NCI-H2107 treated with DMSO at 0.1 percent for 48 hours (cell line): ENCODE measurements around the gene OMD.

Source experiments
- DNase-seq: peaks from one replicate; lab custom pipeline; 2025; ENCODE audit not compliant: unreplicated experiment; lab: John Stamatoyannopoulos, UW

Gene OMD, protein sequence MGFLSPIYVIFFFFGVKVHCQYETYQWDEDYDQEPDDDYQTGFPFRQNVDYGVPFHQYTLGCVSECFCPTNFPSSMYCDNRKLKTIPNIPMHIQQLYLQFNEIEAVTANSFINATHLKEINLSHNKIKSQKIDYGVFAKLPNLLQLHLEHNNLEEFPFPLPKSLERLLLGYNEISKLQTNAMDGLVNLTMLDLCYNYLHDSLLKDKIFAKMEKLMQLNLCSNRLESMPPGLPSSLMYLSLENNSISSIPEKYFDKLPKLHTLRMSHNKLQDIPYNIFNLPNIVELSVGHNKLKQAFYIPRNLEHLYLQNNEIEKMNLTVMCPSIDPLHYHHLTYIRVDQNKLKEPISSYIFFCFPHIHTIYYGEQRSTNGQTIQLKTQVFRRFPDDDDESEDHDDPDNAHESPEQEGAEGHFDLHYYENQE

DNA sequence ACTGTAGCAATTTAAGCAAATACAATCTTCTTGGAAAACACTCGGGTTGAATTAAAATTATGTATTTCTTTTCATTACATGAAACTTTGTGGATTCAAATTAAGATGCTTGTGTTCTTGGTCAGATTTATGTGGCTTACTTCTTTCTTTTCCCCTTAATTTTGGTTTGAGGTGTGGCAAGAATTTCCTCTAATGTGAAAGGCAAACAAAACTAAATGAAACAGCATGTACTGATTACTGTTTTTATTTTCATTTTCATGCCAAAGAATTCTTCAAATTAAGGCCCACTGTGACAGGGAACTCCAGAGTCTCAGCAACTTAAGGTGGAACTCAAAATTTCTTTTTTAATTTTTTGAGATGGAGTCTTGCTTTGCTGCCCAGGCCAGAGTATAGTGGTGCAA lies at the start of gene OMD:
TSS of gene OMD (minus strand) at position 132 of the 400 bp plus-strand sequence. CDS start 6,913 bp downstream, outside the sequence.
- no peak for DNase-seq

DNA sequence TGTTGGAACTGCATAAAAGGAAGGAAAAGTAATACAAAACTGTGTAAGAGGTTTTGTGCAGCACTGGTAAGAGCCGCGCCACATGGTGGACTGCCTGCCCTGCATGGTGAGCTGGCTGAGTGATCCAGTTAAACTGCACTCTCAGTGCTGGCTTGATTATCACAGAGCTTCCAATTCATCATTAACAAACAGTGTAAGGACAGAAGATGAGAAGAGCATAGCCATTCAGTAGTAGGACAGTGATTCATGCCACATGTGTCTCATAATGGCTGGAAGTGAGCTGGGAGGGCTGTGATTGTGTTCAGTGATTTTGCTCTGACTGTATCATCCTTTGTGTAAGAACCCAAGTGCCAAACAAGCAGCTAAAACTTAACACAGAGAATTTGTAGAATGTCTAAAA lies 43.9 kb upstream of the OMD start:
- DNase-seq, result no peak

DNA sequence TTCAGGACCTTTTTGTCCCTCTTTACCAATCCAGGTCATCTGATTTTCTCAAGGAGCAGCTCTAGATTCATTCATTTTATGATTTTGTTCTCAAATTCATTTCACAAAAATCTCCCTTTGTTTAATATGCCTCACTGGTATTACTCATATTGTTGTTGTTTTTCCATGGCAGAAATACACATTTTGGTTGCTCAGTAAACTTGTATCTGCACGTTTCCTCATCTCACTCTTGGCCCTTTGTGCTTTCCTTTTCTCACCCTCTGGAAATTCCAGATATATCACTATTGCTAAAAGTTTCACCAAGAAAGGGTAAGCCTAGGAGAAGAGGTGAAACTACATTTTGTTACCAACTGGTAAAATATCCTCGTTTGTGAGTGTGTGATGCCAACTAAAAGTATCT lies 43.2 kb upstream of the OMD start:
- DNase-seq, result no peak

DNA sequence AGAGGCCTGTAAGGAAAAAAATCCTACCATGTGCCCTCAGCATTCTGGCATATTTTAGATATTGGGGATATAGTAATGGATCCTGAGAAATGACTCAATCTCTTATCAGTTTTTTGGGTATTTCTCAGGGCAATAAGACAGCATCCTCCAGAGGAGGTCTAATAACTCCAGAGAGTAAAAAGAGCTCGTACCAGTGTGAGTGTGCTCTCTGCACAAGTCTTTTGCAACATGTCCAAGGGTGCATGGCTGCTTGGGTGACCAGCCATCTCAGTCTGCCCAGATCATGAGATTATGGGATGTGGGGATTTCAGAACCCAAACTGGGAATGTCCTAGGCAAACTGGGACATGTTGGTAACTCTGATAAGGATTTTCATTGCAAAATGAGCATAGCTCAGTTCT lies 42.8 kb upstream of the OMD start:
- DNase-seq, result no peak

DNA sequence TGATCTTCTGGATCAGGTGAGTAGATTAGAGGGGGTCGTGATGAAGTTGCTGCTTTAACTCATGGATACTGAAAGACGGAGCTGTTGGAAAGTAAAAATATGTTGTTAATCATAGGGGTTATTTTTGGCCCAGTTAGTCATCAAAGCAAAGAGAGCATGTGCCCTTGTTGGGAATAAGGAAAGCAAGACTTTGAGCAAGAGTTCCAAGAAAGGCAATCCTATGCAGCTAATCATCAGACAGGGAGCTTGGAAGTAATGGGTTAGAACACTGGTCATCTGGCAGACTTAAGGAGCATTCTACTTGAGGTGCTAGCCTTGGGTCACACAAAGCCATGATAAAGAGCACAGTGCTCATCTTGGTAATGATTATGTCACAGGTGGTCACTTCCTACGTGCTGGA lies 39.7 kb upstream of the OMD start:
- DNase-seq, result no peak

DNA sequence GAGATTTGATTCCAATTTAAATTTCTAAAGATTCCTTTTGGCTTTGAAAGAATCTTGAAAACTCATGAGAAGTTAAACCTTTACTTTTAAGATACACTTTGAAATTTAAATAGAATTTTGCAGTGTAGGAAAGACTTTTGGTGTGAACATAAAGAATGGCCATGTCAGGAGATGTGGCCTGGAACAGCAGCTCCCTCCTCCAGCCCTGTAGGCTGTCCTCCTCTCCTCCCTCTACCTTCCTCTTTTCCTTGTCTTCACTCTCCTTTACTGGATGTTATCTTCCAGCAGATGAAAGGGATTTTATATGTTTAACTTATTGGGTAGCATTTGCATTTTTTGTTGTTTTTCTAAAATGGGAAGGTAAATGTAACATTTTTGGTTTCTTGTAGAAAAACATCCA lies 39.1 kb upstream of the OMD start:
- DNase-seq, result no peak

DNA sequence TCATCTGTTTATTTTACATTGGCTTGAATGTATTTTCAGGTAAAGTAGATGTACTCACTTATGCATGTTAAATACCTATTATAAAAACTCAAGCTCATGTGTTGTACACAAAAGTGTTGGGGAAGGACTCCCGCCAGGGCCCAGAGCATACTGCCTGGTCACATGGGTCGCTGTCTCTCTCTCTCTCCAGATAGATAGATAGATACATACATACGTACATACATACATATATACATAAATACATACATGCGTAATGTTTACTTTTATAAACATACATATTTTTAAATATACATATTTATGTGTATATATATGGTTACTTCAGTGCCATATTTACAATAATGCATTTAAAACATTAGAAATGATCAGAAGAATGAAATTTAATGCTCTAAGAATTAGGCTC lies 33.3 kb upstream of the OMD start:
- no peak for DNase-seq

DNA sequence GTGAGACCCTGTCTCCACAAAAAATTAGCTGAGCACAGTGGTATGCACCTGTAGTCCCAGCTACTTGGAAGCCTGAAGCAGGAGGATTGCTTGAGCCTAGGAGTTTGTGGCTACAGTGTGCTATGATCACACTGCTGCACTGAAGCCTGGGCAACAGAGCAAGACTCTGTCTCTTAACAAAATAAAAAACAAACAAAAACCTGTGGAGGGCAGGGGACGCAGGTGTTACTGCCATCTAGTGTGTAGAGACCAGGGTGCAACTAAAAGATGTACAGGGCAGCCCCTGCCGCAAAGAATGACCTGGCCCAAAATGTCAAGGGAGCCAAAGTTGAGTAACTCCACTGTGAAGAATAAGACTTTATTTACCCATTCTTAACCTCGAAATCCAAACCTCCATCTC lies 30.9 kb upstream of the OMD start:
- DNase-seq, result no peak

DNA sequence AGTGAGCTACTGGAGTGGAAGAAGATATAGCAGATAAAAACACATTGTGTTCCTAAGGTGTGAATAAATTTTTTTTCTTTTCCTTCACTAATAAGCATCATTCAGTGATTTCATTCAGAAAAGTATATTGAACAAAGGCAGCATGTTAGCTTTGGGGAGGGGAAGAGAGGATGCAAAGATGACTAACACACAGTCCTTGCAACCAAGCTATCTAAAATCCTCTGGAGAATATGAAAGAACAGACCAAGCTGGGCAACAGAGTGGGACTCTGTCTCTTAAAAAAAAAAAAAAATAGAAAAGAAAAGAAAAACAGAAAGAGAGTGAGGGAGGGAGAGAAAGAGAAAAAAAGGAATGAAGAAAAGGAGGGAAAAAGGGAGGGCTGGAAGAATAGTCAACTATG lies 22.3 kb upstream of the OMD start:
- no peak for DNase-seq

DNA sequence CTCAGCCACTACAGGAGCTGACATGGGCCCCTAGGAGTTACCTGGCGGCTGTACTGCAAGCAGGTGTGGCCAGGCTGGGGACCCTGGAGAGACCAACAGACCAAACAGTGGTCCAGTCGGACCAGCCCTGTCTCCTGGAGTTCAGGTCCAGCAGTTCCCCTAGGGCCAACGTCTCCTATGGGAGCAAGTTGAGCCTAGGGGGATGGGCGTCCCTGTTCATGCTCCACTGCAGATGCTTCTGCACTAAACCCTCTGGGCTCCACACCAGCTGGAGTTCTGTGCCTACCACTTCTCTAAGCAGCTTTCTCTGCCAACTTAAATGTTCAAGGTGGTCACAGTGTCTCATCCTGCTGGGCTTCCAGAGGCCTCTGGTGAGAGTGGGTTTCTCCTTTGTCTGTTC lies 20.6 kb upstream of the OMD start:
- DNase-seq, result no peak

DNA sequence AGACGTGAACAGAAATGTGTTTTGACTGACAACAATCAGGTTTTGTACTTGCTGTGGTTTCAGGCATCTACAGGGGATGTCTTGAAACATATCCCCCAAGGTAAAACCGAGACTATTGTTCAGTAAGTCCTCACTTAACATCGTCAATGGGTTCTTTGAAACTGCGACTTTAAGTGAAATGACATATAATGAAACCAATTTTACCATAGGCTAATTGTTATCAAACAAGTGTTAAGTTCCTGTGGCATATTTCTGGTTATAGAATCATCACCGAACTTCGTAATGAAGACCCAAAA lies 16.4 kb upstream of the OMD start:
- no peak for DNase-seq

DNA sequence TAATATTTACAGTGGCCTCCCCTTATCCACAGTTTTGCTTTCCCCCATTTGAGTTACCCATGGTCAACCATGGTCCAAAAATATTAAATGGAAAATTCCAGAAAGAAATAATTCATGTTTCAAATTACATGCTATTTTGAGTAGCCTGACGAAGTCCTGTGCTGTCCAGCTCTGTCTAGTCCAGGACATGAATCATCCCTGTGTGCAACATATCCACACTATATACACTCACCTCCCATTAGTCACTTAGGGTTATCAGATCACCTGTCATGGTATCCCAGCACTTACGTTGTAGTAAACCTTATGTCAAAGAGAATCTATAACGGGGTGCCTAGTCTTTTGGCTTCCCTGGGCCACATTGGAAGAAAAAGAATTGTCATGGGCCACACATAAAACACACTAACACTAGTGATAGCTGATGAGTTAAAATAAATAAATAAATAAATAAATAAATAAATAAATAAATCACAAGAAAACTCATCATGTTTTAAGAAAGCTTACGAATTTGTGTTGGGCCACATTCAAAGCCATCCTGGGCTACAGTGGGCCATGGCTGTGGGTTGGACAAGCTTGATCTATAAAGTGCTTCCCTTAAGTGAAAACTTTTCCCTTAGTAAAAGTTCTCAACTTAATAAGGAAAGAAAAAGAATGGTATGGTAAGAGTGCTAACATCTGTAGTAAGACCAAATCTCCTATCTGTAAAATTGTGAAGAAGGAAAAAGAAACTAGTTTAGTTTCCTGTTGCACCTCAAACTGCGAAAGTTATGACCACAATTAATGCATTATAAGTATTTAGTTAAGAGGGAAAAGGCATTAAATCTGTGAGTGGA lies 15.9 kb upstream of the OMD start:
- no peak for DNase-seq

DNA sequence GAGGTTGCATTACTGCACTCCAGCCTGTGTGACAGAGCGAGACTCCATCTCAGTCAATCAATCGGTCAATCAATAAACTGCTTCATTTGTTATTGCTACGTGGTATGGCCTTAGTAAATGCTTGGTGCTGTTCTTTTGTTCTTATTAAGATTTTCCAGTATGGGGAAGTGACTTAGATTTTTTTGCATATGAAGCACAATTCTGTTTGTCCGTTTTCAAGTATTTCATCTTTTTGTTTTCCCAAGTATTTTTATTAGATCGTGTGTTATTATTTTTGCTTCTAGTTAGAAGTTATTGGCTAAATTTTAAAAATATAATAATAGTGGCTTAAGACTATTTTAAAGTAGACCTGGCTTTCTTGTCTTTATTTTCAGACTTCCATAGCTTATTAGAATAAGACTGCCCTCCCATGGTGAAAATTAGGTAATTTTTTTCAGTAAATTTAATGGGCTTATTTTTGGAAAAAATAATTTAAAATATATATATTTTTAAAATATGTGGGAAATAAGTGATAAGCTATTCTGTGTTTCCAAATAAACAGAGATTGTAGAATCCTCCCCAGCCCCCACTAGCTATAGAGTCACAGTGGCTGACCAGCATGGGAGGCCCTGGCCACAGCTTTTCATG lies 14.7 kb upstream of the OMD start:
- no peak for DNase-seq

DNA sequence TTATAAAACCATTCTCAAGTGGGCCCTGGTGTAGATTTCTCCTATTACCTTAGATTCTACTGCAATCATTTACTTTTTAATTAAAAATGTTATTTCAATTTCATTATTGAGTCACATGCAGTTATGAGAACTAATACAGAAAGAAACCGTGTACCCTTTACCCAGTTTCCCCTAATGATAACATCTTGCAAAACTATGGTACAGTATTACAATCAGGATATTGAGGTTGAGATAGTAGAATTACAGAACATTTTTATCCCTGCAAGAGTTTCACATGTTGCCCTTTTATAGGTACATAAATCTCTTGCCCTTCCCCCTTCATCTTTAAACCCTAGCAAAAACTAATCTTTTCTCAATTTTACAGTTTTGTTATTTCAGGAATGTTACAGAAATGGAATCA lies 11.0 kb upstream of the OMD start:
- DNase-seq, result no peak

DNA sequence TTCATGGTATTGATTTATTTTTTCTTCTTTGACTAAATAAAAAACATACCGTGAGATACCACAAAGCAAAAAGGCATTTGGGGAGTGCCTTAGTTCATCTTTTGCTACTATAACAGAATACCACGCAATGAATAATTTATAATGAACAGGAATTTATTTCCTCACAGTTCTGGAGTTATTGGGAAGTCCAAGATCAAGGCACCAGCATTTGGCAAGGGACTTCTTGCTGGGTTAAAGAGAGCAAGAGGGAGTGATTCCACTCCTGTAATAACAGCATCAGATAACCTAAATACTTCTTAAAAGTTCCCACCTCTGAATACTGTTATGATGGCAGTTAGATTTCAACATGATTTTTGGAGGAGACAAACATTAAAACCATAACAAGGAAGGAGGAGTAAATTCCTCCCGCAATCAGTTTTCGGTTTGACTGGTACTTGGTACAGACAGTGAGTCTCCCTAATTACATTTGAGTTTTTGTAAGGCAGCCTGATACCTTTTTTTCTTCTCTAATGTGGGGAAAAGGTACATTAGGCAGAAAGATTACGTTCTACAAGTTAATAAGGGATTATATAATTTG lies 8.8 kb upstream of the OMD start:
- DNase-seq, result no peak

DNA sequence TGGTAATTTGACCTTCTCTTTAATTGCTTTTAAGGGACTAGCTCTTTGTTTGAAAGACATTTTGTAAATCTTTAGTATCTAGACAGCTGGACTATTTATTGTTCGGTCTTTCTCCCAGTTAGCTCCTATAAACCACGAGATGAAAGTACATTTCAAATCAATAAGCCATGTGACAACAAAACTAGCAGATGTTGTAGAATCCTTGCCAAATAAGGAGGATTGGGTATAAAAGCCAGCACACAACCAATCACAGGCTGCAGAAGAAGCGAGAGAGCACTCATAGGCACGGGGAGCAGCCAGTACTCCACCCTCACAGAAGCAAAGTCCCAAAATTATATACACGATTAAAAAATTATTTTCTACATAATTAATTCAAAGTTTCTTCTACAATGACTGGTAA lies 8.1 kb upstream of the OMD start:
- DNase-seq, result peak; percentile 57

DNA sequence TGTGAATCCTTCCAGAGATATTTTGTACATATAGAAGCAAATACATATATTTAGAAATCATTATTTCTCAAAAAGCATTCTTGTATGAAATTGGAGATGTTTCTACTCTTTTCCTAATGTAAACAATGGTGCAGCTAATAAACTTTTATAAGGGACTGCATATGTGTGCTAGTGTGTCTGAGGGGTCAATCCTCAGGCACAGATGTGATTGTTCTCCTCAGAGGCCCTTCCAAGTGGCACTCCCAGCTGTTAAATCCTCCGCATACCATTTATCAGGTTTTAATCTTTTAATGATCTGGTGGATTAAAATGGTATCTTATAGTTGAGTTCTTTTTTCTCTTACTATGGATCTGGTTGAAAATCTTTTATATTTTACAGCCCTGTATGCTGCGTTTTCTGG lies 5.6 kb upstream of the OMD start:
- DNase-seq, result no peak

DNA sequence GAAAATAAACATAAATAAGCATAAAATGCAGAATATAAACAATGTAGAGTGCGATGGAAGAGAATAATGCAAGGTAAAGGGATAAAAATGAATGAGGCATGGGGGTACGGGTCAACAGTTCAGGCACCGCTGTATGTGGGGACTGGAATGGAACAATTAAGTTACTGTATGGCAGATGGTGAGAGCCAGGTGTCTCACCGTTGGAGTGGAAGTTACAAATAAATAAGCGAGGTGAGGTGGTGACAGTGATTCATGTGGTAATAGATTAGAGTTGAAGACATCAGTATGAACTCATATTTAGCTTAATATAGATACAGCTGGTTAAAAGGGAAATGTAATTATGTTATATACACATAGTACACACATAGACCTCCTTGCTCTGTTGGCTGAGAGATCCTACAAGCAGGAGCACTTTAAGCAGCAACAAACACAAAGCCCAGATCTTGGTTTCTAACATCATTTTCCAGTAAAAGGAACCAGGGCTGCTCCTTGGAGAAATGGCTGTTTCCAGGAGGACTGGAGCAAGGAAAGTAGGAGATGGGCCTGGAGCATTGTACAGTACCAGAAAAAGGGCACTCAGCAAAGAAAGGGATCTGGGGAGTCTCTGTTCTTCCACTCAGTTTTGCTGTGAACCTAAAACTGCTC lies 2.4 kb upstream of the OMD start:
- DNase-seq, result peak; percentile 76

DNA sequence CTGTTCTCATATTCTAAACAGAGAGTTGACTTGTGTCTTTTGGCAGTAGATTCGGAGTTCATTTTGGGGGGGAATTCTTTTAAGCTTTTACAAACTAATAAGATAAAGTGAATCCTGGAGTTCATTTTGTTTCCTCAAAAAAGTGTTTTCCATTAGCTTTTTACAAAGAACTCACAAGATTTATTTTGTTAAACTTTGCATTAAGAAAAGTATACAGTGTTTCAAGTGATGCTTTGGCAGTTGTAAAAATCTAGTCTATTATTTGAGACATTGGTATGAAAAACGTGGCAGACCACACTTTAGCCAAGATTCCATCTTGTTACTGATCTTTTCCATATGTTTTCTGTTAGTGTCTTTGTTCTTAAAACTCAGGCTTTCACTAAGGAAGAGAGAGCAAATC lies 1.2 kb upstream of the OMD start:
- no peak for DNase-seq

DNA sequence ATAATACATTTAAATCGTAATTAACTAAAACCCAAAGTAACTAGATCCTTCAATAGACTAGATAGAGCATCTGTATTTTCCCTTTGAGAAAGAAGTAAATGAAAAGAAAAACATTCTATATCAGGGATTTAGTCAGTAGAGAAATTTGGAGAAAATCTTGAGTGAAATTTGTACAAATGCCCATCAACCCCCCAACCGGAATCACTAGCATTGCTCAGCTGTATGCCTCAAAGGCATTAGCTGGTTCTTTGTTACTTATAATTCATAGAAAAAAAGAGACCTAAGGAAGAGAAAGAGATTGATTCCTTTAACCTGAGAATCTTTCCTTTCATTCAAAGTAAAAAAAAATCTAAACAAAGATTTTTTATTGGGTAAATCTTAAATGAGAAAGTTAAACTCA lies 659 bp downstream of the OMD start:
- DNase-seq, result no peak

DNA sequence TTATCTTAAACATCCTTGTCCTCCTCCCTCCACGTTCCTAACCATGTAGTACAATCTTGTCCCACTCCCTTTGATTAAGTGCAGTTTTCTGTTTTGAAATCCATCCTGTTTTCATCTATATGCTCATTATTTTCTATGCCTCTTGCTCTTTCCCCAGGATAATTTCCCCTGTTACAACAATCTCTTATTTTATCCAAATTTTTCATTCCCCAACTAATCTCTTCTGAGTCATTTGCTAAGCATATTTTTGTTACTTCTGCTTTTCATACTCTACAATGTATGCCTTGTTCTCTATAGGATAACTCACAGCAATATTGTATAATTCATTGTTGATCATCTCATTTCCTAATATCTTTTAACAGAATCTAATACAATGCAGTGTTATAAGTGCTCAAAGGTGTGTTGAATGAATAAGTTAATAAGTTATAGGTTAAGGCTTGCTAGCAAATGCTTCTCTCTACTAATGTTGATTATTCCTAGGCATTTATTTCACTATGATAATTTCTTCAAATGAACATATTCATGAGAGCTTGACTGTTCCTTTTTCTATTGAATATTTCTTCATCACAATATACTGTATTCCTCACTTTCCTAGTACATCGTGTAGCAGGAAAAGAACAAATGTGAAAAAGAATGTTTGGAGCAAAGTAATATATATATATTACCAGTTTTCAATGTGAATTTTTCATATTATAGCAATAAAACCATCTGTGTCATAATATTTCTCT lies 1.5 kb downstream of the OMD start:
- DNase-seq, result no peak
